HepG2 (cell line): ENCODE results near the gene ACVR2A. TPM values are rescaled to one million over a fixed set of nuclear protein-coding genes. Genes with fewer than 3 reads are reported as not detected.
A peak's percentile ranks its signal among the peaks of the same experiment; 100 is the strongest.

Source experiments
- CREB1 ChIP-seq, 2 experiments: fragments of 450-650 bp in 1 of 2; IDR thresholded peaks; 2 replicates each; pipeline ENCODE4 v1.6.1; 2016 to 2017; ENCODE audit warnings: control low read depth in 1 of 2, mild to moderate bottlenecking in 1 of 2, missing compliant biosample characterization in 1 of 2, missing genetic modification characterization in 1 of 2
- DMTF1 ChIP-seq: sonication (generic); formaldehyde crosslinking; IDR thresholded peaks from 2 replicates; pipeline ENCODE4 v1.4.0; 2020; ENCODE audit warnings: mild to moderate bottlenecking, missing genetic modification reagents
- FOXP4 ChIP-seq: sonication (generic); formaldehyde crosslinking; IDR thresholded peaks from 2 replicates; pipeline ENCODE4 v1.4.0; 2020; ENCODE audit warnings: missing genetic modification reagents
- FUBP1 ChIP-seq: sonication (generic); formaldehyde crosslinking; IDR thresholded peaks from 2 replicates; pipeline ENCODE4 v1.5.1; 2020; ENCODE audit warnings: missing genetic modification reagents, mild to moderate bottlenecking, borderline replicate concordance
- GPBP1L1 ChIP-seq: sonication (generic); formaldehyde crosslinking; IDR thresholded peaks from 2 replicates; pipeline ENCODE4 v1.5.0; 2020; ENCODE audit warnings: mild to moderate bottlenecking, missing genetic modification reagents
- GTF3A ChIP-seq: sonication (generic); formaldehyde crosslinking; conservative IDR thresholded peaks from 2 replicates; pipeline ENCODE4 v1.4.0; 2020; ENCODE audit warnings: mild to moderate bottlenecking, missing genetic modification reagents
- HIC2 ChIP-seq: sonication (generic); formaldehyde crosslinking; IDR thresholded peaks from 2 replicates; pipeline ENCODE4 v1.9.0; 2022; ENCODE audit warnings: low read depth, missing genetic modification reagents
- HOXA7 ChIP-seq: sonication (generic); formaldehyde crosslinking; IDR thresholded peaks from 2 replicates; pipeline ENCODE4 v1.8.1; 2022; ENCODE audit warnings: mild to moderate bottlenecking, missing genetic modification reagents, moderate library complexity
- KAT7 ChIP-seq: IDR thresholded peaks from 2 replicates; pipeline ENCODE4 v1.6.1; 2018; ENCODE audit warnings: borderline replicate concordance, missing compliant biosample characterization
- NFE2L2 ChIP-seq: fragments of 150-350 bp; IDR thresholded peaks from 2 replicates; pipeline ENCODE4 v1.6.1; 2014; ENCODE audit warnings: low read length
- NR3C1 ChIP-seq: sonication (generic); formaldehyde crosslinking; IDR thresholded peaks from 2 replicates; pipeline ENCODE4 v1.4.0; 2020; ENCODE audit warnings: missing genetic modification reagents
- PREB ChIP-seq: sonication (generic); formaldehyde crosslinking; IDR thresholded peaks from 2 replicates; pipeline ENCODE4 v1.4.0; 2020; ENCODE audit warnings: missing genetic modification reagents
- TOPORS ChIP-seq: sonication (generic); formaldehyde crosslinking; IDR thresholded peaks from 2 replicates; pipeline ENCODE4 v1.8.0; 2023; ENCODE audit warnings: mild to moderate bottlenecking, missing genetic modification reagents
- TP53 ChIP-seq: sonication (generic); formaldehyde crosslinking; conservative IDR thresholded peaks from 2 replicates; pipeline ENCODE4 v1.4.0; 2020; ENCODE audit warnings: missing genetic modification reagents
- polyA plus RNA-seq, 8 experiments: library from polyadenylated mRNA; depleted of rRNA in 3 of 8; stranded (reverse) in 7 of 8; unstranded in 1 of 8; fragments of >200 nt; fragmentation: Illumina TruSeq in 4 of 8; extraction: Trizol in 4 of 8; gene quantifications; 2 replicates each; pipeline versions ENCODE4 v1.2.1 to v1.2.3, GENCODE V29; 2011 to 2016; ENCODE audit warnings: low read depth in 4 of 8, missing spikeins in 1 of 8, mixed read lengths in 1 of 8; ENCODE audit not compliant: insufficient read depth in 1 of 8
- total RNA-seq, 5 experiments: library from RNA; depleted of rRNA; stranded (reverse); fragments of >200 nt; fragmentation: Illumina TruSeq; extraction: Trizol; gene quantifications; 2 replicates each; pipeline ENCODE4 v1.2.3, GENCODE V29; 2016; ENCODE audit warnings: low read depth in 1 of 5

ACVR2A gene
- total and polyA plus RNA-seq, 2 of the 13 experiments (the other 11 are each of a cell fraction or from before 2014, with no cell fraction given): 8.3 to 18.0 TPM

GRCh38 chr2:147851244-147851930 is 6.6 kb downstream of the ACVR2A start (continued):
- TF ChIP-seq FOXP4: peak; percentile 92
- TF ChIP-seq GPBP1L1 (CRISPR knock-in tag): no peak
- TF ChIP-seq HOXA7 (CRISPR knock-in tag): no peak
- TF ChIP-seq TOPORS (CRISPR knock-in tag): no peak
- no peak for TF ChIP-seq FUBP1 (CRISPR knock-in tag)
- no peak for TF ChIP-seq TP53 (CRISPR knock-in tag)
- TF ChIP-seq PREB: no peak
- TF ChIP-seq NR3C1 (CRISPR knock-in tag): no peak
- TF ChIP-seq NFE2L2: no peak
- TF ChIP-seq GTF3A (CRISPR knock-in tag): no peak
- no peak for TF ChIP-seq CREB1 (IDR thresholded peaks at IDR 0.05)
- peak; percentile 39; the same call in 1 of the 2 replicates for TF ChIP-seq CREB1 (CRISPR knock-in tag; IDR thresholded peaks at IDR 0.05)
- no peak for TF ChIP-seq HIC2 (CRISPR knock-in tag)
- TF ChIP-seq DMTF1 (CRISPR knock-in tag): no peak
- 0 out of 2 replicates have a peak, but pooled peaks have one; percentile 35 for TF ChIP-seq KAT7 (CRISPR knock-in tag)
